Activated CD8-positive, alpha-beta memory T cell treated with anti-CD3 and anti-CD28 coated beads, Interleukin-2, amount 50 U/mL, for 48 hours (primary cell): ENCODE results near the gene ZACN.
A peak's percentile ranks its signal among the peaks of the same experiment; 100 is the strongest.
"Not testable (repeated sequence)": the region's sequence is repeated elsewhere in the genome, so short reads cannot be mapped to it uniquely, and the experiment has no call there.

ENCODE experiments used
- DNase-seq: peaks from one replicate; pipeline ENCODE4 v3.0.0-alpha.2; 2020

ZACN gene

GRCh38 chr17:76078860-76079534 lies at the start of gene ZACN:
TSS of gene ZACN (plus strand) at chr17:76079182. CDS start at chr17:76079265, 83 bp downstream.
- DNase-seq = peak; percentile 59

DNA sequence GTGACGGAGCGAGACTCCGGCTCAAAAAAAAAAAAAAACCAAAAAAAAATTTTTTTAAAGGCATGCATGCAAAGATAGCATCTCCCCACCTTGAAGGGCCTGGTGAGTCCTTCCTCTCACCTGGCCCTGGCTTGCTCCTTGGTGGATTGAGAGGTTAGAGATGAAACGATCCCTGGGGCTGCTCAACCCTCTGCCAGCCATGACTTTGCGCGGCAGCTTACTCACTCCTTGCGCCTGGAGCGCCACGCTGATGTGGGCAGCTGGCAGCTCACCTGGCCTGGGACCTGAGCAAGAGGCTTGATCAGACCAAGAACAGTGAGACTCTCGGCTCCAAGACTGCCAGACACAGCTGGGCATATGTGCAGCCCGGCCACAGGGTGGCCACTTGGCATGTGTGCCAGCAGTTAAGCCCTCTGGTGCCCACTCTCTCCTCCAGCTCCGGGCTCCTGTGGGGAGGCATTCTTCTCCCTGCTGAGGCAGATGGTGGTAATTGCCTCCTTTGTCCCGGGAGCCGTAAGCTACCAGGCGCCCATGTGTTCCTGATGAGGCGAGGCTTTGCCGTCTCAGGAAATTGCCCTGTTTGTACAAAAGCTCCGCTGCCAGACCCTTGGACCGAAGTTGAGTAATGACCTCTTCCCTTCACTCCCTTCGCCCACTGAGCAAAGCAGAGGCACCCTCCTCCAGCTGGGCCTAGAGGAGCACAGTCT lies 46.8 kb upstream of the ZACN start:
- no peak for DNase-seq

DNA sequence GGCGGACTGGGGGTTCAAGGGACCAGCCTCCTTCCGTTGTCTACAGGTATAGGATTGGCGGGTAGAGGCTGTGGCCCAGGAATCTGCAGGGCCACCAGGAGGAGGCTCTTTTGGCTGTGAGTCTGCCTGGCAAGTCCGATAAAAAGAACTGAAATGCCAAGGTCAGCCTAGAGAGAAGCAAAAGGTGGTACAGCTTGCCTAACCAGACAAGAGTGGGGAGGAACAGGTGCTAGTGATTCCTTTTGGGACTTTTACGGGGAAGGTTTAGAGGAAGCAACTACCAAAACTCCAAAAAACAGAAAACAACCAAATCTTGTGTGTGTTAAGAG lies 46.2 kb upstream of the ZACN start:
- DNase-seq = no peak

GRCh38 chr17:76033139-76033538 lies 45.8 kb upstream of the ZACN start:
- DNase-seq = no peak

GRCh38 chr17:76034428-76035350 lies 44.3 kb upstream of the ZACN start:
- DNase-seq = no peak

DNA sequence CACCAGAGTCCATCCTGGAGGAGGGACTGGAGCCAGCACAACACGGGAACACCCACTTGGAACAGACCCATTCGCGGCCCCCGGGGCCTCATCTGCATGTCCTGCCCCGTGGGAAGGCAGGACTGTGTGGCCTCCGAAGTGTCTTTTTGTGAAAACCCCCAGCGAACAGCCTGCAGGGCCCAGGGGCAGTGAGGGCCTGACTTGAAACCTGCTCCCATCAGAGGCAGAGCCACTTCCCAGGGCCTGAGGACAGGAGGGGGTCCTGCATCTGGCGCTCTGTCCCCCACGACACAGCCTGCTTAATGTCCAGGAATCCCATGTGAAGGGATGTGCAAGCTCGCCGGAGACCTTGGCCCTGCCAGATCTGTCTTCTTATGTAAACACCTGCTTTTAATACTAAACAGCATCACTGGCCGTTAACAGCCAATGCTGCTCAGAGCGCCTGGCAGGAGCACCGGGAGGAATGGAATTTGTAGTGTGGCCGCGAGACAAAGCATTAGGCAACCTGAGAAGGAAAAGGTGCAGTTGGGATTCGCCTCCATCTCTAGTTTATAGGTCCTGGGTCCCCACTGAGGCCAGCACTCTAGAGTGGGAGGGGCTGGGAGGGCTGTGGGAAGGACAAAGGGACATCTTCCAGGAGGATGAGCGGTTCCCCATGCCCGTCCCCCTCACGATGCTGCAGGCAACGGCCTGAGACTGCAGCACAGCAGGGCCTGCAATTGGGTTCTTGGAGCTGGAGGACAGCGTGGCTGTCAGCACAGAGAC lies 42.3 kb upstream of the ZACN start:
- no peak for DNase-seq

- no peak for DNase-seq
Measured at GRCh38 chr17:76038050-76038449, 40.9 kb upstream of the ZACN start.

DNA sequence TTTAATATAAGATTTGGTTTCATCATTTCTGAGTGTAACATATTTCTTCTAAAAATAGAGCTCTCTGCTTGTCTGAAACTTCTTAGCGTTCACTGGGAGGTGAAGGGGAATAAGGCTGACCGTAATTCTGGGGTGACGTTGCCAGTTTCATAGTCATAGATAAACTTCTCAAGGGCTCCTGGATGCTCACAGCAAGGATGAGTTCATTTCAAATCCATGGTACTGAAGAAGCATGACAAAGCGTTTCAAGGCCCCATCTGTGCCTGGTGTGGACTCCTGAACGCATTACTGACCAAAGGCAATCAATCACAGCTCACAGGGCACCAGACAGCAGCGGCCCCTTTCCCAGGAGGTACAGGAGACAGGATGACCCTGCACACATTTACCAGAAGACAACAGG lies 39.9 kb upstream of the ZACN start:
- no peak for DNase-seq

- no peak for DNase-seq
Measured at GRCh38 chr17:76040376-76040775, 38.6 kb upstream of the ZACN start.

DNA sequence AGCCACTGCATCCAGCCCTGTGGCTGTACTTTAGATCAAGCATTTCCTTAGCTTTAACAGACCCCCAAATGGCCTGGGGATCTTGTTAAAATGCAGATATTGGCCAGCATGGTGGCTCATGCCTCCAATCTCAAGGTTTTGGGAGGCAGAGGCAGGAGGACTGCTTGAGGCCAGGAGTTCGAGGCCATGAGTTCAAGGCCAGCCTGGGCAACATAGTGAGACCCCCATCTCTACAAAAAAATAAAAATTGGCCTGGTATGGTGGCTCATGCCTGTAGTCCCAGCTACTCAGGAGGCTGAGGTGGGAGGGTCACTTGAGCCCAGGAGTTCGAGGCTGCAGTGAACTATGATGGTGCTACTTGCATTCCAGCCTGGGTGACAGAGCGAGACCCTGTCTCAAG lies 36.1 kb upstream of the ZACN start:
- not testable (repeated sequence) for DNase-seq

DNA sequence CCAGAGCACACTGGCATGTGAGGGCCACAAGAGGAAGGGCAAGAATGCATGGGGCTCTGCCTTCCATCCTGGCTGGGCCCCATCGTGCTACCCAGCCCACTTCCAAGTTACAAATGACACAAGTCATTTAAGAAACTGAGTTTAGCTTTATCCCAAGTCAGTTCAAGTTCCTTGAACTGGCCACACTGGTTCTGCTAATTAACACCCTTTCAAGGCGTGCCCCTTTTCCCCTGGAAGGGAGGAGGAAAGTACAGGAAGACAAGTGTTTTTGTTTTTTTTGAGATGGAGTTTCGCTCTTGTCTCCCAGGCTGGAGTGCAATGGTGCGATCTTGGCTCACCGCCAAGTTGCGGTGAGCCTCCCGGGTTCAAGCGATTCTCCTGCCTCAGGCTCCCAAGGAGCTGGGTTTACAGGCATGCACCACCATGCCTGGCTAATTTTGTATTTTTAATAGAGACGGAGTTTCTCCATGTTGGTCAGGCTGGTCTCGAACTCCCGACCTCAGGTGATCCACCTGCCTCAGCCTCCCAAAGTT lies 34.4 kb upstream of the ZACN start:
- not testable (repeated sequence) for DNase-seq

DNA sequence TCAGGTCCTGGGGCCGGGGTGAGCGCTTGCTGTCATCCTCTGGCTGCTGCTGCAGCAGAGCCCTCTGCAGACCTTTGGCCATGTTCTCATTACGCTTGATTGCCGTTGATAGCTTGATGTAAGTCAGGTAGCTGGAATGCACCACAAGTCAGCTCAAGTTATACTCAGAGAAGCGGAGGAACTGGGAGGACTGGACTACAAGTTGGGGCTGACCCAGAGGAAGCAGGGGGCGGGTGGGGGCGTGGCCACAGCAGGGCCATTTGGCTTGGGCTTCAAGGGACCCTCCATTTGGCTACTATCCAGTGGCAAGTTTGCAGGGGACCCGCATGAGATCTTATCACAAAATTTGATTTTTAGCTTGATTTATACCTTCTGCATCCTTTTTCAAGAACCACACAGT lies 32.9 kb upstream of the ZACN start:
- DNase-seq = no peak

DNA sequence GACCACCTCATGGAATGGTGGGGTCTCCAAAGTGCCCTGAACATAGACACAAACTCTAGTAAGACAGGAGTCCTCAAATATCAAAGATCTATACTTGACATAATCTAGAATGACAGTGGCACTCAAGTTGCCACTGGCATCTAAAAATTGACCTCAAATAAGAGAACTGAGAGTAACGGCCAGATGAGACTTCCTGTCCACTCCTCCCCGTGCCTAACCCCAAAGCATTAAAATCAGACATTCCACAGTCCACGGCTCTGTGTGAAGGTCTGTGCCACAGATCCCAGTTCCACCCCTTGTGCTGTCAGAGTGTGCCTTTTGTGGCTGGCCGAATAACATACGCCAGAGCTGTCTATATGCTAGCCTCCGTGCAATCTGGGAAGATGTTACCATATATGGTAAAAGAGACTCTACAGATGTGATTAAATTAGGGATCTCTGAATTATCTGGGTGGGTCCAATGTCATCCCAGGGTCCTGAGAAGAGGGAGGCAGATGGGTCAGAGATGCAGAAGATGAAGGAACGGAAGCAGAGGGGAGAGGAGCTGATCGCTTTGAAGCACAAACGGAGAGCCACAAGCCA lies 30.9 kb upstream of the ZACN start:
- no peak for DNase-seq

DNA sequence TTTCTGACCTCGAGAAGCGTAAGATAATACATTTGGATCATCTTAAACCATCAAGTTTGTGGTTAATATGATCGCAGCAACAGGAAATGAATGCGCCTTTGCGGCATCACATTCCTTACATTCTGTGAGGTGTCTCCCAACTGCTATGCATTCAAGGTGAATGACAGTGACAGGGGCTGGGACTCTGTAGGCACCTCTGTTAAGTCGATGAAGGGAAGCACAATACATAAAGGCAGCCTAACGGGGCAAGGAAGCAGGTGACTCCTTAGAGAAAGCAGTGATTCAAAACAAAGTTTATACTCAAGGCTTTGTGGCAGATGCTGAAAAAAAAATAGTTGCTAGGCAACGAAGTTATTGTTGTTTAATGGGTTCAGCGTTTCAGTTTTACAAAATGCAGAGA lies 30.3 kb upstream of the ZACN start:
- DNase-seq = no peak

DNA sequence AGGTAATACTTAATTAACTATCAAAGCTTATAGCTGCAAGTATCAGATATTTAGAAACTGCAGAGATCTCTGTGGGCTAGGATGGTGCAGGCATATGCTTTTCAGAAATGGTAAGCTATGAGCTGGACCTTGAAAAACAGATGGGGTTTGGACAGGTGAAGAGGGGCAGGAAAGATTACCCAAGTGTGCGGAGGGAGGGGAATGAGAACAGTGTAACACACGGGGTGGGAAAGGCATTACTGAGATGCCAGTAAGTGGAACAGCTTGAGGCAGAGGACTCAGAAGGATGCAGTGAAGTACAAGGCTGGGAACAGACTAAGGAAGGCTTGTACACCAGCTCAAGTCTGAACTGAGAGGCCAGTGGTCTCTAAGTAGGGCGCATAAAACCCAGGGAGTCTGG lies 29.7 kb upstream of the ZACN start:
- DNase-seq = no peak

GRCh38 chr17:76049836-76050537 lies 29.0 kb upstream of the ZACN start:
- DNase-seq = no peak

GRCh38 chr17:76050538-76051467 lies 28.2 kb upstream of the ZACN start:
- no peak for DNase-seq

DNA sequence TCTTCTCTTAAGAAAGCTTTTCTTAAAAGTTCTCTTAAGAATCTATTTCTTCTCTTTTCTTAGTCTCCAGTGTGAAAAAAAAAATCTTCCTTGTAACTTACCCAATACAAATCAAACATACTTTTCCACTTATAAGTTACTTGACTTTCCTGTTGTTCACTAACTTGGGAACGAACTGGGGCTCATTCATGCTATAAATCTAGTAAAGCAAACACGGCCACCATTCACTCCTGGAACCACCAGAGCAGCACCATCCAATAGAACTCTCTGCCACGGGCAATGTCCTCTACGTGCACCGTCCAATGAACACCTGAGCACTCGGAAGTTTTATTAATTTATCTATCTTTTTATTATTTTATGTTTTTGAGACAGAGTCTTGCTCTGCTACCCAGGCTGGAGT lies 27.4 kb upstream of the ZACN start:
- DNase-seq = no peak

DNA sequence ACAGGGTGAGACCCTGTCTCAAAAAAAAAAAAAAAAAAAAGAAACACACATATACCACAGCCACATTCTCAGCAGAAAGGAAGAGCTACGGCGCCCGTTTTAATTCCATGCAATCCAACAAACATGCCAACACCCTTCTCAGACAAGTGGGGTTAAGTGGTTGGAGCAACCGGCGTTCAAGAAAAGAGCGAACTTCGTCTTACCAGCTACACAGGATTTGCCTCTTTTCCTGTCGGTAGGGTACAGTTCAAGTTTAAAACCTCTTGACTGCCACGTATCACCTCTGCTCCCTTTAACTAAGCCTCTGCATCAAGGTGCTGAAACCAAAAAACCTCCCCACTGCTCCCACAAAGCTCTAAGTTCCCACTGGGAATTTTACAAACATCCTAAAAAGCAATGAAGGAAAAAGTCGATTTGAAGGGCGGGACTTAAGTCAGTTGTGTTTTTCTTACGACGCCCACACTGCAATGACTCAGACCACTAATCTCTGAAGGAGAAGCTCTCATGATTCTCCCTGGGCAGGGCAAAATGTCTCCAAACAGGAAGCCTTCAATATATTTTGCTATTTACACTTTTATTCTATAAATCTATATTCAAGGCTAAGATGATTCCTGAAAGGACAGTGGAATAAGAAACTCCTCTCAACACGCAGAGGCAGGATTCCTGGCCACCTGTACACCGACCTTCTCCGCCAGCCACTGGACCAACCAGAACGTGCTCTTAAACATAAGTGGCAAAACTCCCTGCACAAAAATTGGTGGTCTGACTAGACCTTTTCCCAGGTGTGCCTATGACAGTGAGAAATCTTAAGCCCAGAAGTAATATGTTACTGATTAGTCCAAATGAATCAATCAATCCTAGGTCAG lies 25.5 kb upstream of the ZACN start:
- no peak for DNase-seq

DNA sequence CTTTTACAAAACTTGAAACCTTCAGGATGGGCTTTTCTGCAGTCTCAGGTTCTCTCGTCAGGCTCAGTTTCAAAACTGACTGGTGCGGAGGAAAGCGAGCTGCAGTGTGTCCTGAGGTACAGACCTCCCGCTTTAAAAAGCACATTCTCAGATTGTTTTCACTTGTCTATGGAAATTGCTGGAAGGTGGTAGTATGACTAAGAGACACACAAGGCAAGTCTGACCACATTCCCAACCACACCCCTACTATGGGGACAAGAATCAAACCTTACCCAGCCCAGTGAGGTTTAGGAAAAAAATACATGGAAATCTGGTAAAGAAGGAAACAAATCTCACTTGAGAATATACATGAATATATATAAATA lies 24.9 kb upstream of the ZACN start:
- no peak for DNase-seq
